Transverse colon (tissue), 3 donors: ENCODE results near the gene SMIM27.

ENCODE experiments used
- CTCF ChIP-seq, 5 experiments: fragments of 200-600 bp in 3 of 5; fragments of 450-650 bp in 2 of 5; sonication (generic) in 3 of 5; IDR thresholded peaks; 1 replicate in 2 of 5; 2 replicates in 3 of 5; pipeline ENCODE4 v1.5.1; 2016 to 2017; ENCODE audit warnings: antibody characterized with exemption in 5 of 5, inconsistent platforms in 3 of 5, mild to moderate bottlenecking in 2 of 5, moderate library complexity in 1 of 5
- EP300 ChIP-seq: sonication (generic); formaldehyde crosslinking; IDR thresholded peaks from one replicate; pipeline ENCODE4 v1.6.1; 2017; ENCODE audit warnings: antibody characterized with exemption, low read depth
- POLR2A ChIP-seq: fragments of 450-650 bp; IDR thresholded peaks from one replicate; pipeline ENCODE4 v1.6.1; 2016; ENCODE audit warnings: antibody characterized with exemption, mild to moderate bottlenecking, moderate library complexity

- TF ChIP-seq POLR2A (no peak), EP300 (no peak), CTCF (IDR thresholded peaks at IDR 0.05) (no peak)
These were observed 6.3 kb downstream of the SMIM27 start for GRCh38 chr9:32558408-32558934.
